HG03064 (cell line): ENCODE measurements around the gene ANO1.

Experiments used
- ATAC-seq: cut with Tn5 transposase; IDR thresholded peaks from one replicate; pipeline ENCODE4 v1.9.1; 2021; ENCODE audit warnings: low read depth; ENCODE audit not compliant: unreplicated experiment

ANO1 gene

DNA sequence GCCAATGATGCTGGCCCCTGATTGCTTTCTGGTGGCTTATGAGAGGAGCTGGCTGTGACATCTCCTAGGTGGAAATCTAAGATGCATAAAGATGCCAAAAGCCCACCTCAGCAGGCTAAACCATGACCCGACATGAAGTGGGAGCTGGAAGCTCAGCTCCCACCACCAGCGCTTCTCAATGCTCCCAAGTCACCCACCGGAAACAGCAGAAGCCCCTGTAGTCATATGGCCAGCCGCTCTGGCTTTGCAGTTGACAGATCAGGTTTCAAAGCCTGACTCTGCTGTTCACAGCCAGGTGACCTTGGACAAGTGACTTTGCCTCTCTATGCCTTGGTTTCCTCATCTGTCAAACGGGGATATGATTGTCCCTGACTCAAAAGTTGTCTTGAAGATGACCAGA, 29.1 kb upstream of the ANO1 start:
- ATAC-seq = no peak

DNA sequence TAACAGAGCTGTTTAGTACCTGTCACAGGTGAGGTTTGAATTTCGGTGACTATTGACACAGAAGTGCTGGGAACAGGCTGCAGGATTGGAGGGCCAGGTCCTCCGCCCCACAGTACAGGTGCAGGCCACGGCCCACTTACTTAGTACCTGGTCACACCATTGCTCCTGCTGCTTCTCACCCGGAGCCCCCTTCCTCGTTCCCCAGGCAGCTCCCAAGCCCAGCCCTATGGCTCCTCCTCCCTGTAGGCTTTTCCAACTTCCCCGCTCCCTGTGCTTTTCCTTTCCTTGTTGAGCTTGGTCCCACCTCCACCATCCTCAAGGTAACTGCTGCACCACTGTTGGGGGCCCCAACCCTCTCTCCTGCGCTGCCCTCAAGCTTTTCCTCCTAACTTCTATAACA, 27.9 kb upstream of the ANO1 start:
- no peak for ATAC-seq

DNA sequence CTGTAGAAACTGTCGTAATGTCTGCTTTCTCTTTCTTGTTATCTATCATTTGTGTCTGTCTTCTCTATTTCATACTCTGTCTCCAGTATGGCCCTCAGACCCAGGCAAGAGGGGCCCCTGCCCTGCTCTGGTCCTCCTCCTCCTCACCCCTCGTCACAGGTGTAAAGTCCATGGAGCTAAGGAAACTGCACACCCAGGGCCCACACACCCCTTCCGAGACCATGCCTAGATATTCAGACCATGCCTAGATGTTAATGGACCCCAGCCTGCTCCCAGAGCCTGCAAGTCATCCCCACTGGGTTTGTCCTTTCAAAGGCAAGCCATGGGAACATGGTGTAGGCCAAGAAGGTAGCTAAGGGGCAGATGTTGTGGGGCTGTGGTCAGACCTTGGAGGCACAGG, 24.1 kb upstream of the ANO1 start:
- no peak for ATAC-seq

DNA sequence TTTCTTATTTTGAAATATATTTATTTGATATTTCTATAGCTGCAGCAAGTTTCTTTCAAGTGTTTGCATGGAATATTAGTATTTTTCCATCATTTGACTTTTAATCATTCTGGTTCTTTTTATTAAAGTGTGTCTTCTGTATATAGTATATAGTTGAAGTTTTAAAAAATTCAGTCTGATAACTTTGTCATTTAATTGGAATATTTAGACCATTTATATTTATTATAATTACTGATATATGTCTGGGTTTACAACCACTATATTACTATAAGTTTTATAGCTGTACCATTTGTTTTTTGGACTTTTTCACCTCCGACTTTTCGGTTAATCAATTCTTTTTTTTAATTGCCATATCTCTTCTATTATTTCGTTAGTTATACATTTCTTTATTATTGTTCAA, 22.7 kb upstream of the ANO1 start:
- no peak for ATAC-seq

DNA sequence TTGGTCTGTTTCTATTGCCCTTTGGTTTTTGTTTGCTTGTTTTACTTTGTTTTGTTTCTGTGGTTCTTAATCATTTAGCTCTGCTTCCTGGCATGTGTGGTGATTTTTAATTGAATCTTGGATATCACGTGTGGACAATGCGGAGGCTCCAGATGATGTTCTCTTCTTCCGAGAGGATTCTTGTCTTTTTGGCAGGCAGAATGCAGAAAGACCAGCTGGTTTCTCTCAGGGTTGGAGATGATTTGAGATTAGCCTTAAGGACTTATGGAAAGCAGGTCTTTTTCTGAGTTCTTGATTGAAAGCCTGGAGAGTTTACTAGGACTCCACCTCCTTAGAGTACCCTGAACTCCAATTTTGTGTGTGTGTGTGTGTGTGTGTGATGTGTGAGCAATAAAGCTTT, 21.0 kb upstream of the ANO1 start:
- ATAC-seq = no peak

DNA sequence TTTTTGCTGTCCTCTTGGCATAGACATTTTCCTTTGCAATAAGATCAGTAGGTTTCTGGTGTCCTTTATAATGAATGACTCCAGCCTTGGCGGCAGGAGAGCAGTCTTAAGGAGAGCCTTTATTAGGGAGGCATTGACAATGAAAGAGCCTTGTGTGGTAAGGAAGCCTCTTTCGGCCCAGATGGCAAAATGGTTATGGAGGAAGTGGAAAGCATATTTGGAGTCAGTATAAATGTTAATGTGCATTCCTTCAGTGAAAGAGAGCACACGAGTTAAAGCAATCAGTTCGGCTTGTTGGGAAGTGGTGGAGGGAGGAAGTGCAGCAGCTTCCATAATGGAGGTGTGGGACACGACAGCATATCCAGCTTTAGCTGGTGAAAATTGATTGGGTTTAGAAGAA, 18.1 kb upstream of the ANO1 start:
- ATAC-seq = no peak

DNA sequence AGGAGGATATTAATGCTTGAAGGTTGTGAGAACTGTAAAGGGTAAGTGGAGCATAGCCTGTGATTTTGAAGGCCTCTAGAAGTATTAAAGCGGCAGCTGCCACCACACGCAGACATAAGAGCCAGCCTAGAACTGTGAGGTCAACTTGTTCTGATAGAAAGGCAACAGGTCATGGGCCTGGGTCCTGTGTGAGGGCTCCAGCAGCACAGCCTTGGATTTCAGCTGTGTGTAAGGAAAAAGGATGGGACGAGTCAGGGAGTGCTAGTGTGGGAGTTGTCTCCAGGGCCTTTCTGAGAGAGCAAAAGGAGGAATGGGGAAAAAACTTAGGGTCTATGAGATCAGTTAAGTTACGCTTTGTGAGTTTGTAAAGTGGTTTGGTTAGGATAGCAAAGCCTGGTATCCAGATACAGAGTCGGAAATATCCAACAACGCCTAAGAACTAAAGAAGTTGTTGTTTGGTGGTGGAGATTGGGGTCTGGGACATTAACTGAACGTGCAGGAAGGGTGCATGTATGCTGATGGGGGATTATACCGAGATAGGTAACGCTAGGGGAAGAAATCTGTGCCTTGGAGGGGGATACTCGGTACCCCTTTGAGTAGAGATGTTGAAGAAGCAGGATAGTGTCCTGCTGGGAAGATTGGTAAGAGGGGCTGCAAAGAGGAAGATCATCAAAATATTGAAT, 17.4 kb upstream of the ANO1 start:
- ATAC-seq = no peak

DNA sequence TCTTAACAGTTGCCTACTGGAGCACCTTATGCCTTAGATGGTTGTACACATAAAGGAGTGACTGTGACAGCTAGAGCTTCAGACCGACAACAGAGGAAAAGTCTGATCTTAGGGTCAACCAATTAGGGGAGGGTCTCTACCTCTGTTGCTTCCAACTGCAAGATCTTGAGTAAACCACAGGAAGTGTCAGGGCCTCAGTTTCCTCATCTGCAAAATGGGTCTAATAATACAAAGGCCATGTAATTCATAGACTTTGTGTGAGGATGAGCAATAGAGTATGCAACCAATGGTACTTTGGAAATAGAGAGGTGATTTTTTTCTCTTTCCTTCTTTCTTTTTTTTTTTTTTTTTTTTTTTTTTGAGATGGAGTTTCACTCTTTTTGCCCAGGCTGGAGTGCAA, 16.4 kb upstream of the ANO1 start:
- no peak for ATAC-seq

DNA sequence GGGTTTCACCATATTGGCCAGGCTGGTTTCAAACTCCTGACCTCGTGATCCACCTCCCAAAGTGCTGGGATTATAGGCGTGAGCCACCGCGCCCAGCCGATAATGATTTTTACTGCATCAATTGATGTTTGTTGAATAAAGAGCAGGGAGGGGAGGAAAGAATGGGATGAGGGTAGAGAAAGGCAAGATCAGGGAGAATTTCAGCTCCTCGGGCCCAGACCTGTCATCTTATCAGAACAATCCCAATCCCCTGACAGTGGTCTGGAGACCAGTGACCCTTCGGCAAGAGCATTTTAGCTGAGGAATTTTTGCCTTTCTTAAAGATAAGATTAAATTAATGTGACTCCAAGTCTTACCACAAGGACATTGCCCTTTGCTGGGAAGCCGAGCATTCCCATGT, 15.0 kb upstream of the ANO1 start:
- no peak for ATAC-seq

DNA sequence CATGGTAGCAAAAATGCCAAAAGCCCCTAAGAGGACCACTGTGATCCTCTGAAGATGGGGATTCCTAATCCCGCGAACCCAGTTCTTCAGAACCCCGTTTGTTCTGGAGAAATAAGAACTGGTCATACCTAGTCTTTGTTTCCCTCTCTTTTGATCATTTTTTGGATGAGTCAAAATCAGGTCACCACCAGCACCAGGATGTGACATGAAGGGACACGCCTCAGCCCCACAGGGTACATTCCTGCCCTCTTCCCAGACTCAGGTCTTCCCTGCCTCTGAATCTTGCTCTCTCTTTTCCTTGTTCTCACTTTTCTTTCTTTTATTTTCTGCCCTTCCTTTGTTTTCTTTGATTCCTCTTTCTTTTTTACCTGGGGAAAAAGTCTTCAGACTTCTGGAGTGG, 14.6 kb upstream of the ANO1 start:
- ATAC-seq = no peak

DNA sequence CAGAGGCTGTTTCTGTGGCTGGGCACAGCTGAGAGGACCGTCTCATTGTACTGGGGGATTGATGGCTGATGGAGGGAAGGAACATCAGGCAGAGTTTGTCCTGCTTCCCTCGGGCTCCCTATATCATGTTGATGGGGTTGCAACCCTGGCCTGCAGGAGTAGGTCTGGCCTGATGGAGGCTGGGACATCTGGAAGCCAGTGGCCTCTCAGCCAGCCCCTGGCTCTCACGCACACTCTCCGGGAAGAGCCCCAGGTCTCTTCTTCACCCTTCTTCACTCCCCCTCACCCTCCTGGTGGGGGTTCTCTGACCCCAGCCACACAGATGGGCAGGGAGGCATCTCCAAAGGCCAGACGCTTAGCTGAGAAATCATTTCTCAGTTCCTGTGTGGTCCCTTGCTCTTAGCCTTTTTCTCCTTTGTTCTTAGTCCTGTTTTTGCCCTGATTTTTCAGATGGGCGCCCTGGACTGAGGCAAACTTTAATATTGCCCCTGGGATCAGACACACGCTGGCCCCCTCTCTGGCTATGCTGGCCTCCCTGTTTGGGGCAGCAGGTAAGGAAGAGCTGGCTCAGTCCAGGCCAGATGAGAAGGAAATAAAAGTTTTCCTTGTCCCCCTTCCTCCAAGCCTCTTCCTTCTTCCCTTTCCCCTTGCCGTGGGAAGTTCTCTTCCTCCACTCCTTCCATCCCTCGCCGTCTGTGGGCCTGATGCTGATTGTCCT, 13.9 kb upstream of the ANO1 start:
- no peak for ATAC-seq

DNA sequence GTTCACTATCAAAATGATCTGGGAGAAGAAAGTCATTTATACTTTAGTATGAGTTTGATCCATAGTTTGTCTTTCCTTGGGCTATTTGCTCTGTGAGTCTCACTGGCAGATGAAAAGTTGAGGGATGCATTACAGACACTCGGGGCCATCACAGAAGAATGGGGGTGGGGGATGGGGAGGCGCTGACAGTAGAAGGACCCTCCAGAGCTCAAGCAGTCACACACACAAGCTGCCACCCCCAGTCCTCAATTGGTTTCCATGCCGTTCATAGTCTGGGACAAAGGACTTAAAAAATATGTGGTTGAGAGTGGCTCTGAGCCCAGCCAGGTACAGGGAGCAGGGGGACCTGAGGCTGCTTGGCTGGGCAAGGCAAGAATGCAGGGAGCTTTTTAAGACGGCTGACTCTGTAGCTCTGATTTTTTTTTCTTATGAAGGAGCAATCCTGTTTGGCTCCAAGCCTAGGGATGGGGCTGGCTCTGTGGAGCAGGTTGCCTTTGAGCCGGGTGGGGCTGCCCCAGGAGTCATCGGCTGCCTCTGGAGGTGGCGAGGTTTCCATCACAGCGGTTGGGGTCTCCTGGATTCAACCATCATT, 13.3 kb upstream of the ANO1 start:
- no peak for ATAC-seq

DNA sequence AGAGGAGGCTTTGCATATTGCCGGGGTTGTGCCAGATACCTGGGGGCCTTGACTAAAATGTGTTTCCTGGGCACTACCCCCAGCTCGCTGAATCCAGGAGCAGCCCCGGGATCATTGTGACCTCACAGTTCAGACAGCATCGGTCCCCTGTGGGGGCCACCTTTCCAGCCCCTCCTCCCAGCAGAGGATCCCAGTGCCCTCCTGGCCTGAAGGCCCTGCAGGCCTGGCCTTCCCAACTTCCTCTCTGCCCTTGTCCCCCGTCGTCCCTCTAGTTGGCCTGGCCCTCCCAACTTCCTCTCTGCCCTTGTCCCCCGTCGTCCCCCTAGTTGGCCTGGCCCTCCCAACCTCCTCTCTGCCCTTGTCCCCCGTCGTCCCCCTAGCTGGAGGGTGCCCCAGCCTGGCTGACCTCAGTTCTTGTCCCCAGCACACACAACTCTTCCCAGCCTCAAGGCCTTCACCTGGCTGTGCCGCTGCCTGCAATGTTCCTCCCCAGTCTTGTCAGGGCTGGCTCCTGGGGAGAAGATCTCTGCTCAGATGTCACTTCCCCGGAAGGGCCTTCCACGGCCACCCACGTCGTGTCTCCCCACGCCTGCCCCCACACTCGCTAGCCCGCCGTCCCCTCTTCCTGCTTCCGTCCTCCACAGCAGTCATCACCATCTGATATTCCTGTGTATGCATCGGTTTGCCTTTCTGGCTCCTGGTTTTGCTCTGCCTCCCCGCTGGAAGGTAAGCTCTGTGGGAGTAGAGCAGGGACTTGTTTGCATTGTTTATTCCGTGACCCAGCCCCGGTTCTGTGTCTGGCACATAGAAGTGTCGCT, 12.6 kb upstream of the ANO1 start:
- ATAC-seq = no peak

DNA sequence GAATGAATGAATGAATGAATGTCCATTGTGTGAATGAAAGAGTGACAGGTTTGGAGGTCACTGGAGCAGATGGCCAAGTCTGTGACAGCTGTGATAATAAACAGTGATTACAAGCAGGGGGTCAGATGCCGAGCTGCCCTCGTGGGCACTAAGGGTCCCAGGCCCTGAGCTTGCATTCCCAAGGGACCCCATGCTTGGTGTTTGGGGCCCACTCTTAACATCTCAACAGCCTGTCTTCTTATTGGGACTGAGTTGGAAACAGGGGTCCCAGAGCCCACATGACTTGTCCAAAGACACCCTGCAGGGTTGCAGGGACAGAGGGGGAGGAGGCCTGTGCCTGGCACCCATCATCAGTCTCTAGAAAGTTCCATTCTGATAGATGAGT, 12.0 kb upstream of the ANO1 start:
- no peak for ATAC-seq

DNA sequence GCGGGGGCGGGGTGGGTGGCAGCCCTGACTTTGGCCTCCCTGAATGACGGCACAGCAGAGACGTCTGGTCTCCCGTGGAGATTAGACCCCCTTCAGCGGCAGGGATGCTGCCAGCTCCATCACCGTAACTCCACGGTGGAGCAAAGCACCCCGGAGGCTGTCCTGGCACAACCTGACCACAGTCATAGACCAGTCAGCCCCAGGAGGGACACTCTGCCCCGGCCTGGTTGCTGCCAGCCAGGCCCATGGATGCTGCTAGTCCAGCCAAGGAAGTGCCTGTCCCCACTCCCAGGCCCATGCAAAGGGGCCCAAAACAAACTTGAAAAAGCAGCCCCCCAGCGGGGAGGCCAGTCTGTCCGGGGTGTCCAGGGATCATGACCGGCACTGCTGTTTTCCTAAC, 11.5 kb upstream of the ANO1 start:
- ATAC-seq = no peak

DNA sequence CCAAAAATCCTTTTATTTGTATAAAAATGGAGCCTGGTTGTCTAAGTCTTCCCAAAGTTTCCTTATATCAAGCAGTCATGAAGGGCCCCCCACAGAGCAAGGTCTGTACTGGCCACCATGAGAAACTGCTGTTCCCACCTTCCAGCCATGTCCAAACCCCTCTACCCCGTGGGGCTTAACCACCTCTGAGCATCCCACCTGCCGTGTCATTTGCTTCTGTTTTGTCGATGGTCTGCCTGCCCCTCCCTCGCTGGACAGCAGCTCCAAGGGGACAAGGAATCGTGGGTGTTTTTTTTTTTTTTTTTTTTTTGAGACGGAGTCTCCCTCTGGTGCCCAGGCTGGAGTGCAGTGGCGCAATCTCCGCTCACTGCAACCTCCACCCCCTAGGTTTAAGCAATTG, 11.1 kb upstream of the ANO1 start:
- no peak for ATAC-seq

DNA sequence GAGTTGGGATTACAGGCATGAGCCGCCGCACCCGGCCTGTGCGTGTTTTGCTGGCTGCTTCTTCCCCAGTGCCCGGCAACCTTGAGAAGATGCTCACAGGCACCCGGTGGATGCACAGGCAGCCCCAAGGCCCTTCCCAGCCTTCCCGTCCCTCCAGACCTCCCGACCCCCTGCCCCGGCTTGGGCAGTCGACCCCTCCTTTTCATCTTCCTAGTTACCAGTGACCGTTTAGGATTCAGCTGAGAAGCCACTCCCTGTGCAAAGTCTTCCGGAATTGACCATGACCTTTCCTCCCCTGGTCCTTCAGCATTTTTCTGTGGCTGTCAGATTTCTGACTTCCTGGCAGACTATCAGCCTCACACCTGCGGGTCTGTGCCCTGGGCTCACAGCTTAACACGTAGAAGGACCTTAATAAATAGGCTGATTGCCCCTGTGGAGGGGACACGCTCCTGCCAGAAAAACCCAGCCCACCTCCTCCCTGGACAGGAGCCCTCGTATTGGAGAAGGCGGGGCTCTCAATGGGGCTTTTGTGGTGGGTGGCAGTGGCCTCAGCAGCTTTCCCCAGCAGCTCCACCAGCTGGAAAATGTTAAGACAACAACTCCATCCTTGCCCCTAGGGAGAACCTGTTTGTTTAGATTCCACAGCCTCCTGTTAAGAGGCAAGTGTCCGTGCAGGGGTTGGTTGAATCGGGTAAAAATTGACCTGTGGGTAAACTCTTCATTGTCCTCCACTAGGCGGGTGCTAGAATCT, 10.4 kb upstream of the ANO1 start:
- no peak for ATAC-seq

DNA sequence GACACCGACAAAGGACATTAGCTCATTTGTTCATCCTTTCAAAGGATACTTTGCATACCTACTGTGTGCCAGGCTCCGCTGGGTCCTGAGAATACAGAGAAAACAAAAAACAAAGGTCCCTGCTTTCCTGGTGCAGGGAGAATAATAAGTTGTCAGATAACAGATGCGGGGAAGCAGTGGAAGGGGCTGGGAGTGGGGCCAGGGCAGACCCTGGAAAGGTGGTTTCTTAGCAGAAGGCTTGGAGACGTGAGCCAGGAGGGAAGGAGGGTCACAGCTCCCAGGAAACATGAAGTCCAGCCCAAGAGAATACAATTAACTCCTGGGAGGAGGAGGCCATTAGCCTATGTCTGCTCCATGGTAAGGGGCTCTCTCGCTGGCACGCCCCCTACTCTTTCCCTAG, 9.8 kb upstream of the ANO1 start:
- no peak for ATAC-seq

DNA sequence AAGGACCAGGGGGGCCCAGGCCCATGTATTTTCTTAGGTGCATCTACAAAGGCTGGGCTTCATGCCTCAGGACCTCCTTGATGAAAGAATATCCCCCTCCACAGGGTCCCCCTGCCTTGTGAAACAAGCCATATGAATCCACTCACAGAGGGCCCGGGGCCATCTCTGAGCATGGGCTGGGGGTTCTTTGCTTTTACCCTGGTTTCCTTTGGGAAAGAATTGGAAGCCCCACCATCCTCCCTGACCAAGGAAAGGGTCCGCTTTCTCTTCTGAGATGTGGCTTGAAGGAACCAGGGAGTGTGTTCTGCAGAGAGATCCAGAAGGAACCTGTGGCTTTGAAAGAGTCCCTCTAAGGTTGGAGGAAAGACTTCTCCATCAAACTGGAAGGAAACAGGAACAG, 9.2 kb upstream of the ANO1 start:
- no peak for ATAC-seq

DNA sequence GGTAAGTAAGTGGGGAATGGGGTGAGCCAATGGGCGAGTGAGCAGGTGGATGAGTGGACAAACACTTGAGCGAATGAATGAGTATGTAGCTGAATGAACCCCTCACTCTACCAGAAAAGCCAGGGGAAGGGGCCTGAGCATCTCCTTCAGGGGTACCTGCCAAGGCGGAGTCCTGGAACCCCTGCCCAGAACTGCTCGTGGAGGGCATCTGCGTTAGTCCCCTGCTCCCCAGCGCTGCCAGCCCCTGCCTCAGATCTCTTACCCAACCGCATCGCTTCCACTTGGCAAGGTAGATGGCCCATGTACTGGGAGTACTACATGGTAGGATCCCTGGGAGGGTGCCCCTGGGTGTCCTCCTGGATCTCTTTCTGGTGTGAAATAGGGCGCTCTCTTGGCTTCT, 7.4 kb upstream of the ANO1 start:
- no peak for ATAC-seq

DNA sequence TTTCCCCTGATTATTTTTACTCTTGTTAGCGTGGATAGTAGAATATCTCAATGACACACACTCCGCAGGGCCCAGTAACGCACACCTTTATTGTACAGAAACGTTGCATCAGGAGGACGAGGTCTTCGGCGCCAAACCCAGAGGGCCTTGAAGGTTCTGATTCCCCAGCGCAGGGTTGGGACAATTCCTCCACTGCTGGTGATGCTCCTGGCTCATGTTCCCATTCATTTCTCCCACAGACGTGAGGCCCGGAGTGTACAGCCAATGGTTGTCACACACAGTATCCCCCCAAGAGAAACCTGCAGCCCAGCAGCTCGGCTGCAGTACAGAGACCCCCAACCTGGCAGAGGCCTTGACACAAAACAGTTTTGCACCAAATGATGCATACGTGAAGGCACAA, 6.1 kb upstream of the ANO1 start:
- no peak for ATAC-seq
